H1 (cell line): ENCODE data around the gene CC2D2A. TPM values are rescaled to one million over a fixed set of nuclear protein-coding genes. Genes with fewer than 3 reads are reported as not detected.

Experiments used
- CBX8 ChIP-seq: fragments of 300-800, 300-1000 bp; sonication (generic); IDR thresholded peaks from 2 replicates; pipeline ENCODE4 v1.7.1; 2016; ENCODE audit warnings: low read depth, low read length, borderline replicate concordance
- CREB1 ChIP-seq: IDR thresholded peaks from 2 replicates; pipeline ENCODE4 v1.6.1; 2012; ENCODE audit warnings: inconsistent platforms
- KDM1A ChIP-seq: fragments of 200-600, 300-600 bp; sonication (generic); IDR thresholded peaks from 2 replicates; pipeline ENCODE4 v1.7.1; 2016; ENCODE audit warnings: mild to moderate bottlenecking, low read length, borderline replicate concordance
- polyA plus RNA-seq, 7 experiments: library from polyadenylated mRNA; depleted of rRNA in 3 of 7; stranded (reverse) in 5 of 7; unstranded in 2 of 7; fragments of >200 nt in 5 of 7; fragments of 200-250 nt in 2 of 7; gene quantifications; 1 replicate in 5 of 7; 2 replicates in 1 of 7; 4 replicates in 1 of 7; pipeline versions ENCODE4 v1.2.1 to v1.2.3, GENCODE V29; 2011 to 2013; ENCODE audit warnings: missing spikeins in 2 of 7, mixed read lengths in 2 of 7
- total RNA-seq: library from RNA; stranded (reverse); fragmentation: NEBNext Ultra II Directional; extraction: Animal tissue kit (Norgen Biotek cat#: 25700); gene quantifications from 2 replicates; pipeline ENCODE4 v1.2.1, GENCODE V29; 2021
- TF ChIP-seq, protein P1 (sequence below): IDR thresholded peaks from 2 replicates; pipeline ENCODE4 v1.6.1; 2011; ENCODE audit warnings: low read depth, mild to moderate bottlenecking, low read length; ENCODE audit not compliant: insufficient read depth

CC2D2A gene
- total and polyA plus RNA-seq, 2 of the 8 experiments (the other 6 are each of a cell fraction or from before 2014, with no cell fraction given): 11.0 to 12.2 TPM

DNA sequence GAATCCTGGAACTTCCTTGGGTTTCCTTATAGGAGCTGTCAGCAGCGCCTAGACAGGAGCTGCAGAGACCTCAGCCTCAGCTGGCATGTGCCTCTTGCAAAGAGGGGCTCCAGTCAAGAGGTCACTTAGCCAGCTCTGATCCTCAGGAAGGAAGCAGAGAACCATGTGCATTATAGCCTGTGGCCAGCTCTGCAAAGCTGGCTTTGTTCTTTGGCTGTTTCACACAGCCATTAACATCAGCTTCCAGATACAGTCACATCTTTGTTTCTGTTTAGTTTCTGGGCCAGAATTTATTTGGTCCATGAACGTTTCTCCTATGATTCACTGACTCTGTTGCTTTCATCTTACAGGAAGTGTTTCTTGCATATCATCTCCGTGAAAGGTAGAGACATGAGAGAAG is 92.4 kb downstream of the CC2D2A start (continued):
- TF ChIP-seq, protein P1, sequence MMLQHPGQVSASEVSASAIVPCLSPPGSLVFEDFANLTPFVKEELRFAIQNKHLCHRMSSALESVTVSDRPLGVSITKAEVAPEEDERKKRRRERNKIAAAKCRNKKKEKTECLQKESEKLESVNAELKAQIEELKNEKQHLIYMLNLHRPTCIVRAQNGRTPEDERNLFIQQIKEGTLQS: no peak
- no peak for TF ChIP-seq CBX8
- TF ChIP-seq KDM1A: no peak
- TF ChIP-seq CREB1: no peak
